ENCODE data around the gene TRIM39. TPM values are rescaled to one million over a fixed set of nuclear protein-coding genes. Genes with fewer than 3 reads are reported as not detected.

Gene TRIM39
- total RNA-seq, 4 donors from 2014 or later = 8.6 to 15.2 (median 12.6) TPM

GRCh38 chr6:30317913-30318589 lies 8.7 kb upstream of the TRIM39 start:
- no peak for DNase-seq (ENCODE audit: low spot score in 2 of 2)
- TF ChIP-seq CTCF (IDR thresholded peaks at IDR 0.05) (no peak), POLR2A (IDR thresholded peaks at IDR 0.05) (no peak)
- intact Hi-C loops (cut with DNase I; ENCODE audit: low total_unique reads) = no loop called here
- 84 to 92% methylated on average over 6 of the region's 6 CpGs for WGBS, 2 donors
- H3K4me3 ChIP-seq (ENCODE audit: low read depth, poor library complexity, severe bottlenecking) = no peak overlapping the region

- DNase-seq (ENCODE audit: low spot score in 2 of 2) = no peak
- no peak overlapping the region for H3K4me3 ChIP-seq (ENCODE audit: low read depth, poor library complexity, severe bottlenecking)
- TF ChIP-seq CTCF (IDR thresholded peaks at IDR 0.05) (no peak), POLR2A (IDR thresholded peaks at IDR 0.05) (no peak)
- WGBS, 2 donors = 97% methylated on average over 1 of the region's 1 CpG
- intact Hi-C loops (cut with DNase I; ENCODE audit: low total_unique reads) = no loop called here
These were observed 7.4 kb upstream of the TRIM39 start for GRCh38 chr6:30319146-30319835.

- TF ChIP-seq CTCF (IDR thresholded peaks at IDR 0.05) = no peak
- TF ChIP-seq POLR2A (IDR thresholded peaks at IDR 0.05) = no peak
- no peak overlapping the region for H3K4me3 ChIP-seq (ENCODE audit: low read depth, poor library complexity, severe bottlenecking)
- 89 to 92% methylated on average over 6 of the region's 6 CpGs for WGBS, 2 donors
- intact Hi-C loops (cut with DNase I; ENCODE audit: low total_unique reads) = no loop called here
- DNase-seq (ENCODE audit: low spot score in 2 of 2) = no peak
These were observed 4.9 kb upstream of the TRIM39 start for GRCh38 chr6:30321692-30322388.

- TF ChIP-seq CTCF (IDR thresholded peaks at IDR 0.05) (no peak), POLR2A (IDR thresholded peaks at IDR 0.05) (no peak)
- 85% methylated on average over 20 of the region's 20 CpGs for whole genome bisulfite sequencing, 2 donors
- DNase-seq (ENCODE audit: low spot score in 2 of 2) = no peak
- intact Hi-C loops (cut with DNase I; ENCODE audit: low total_unique reads) = no loop called here
- no peak overlapping the region for H3K4me3 ChIP-seq (ENCODE audit: low read depth, poor library complexity, severe bottlenecking)
These were observed 3.9 kb upstream of the TRIM39 start for GRCh38 chr6:30322527-30323501.

- H3K4me3 ChIP-seq (ENCODE audit: low read depth, poor library complexity, severe bottlenecking) = no peak overlapping the region
- 92 to 97% methylated on average over 1 of the region's 1 CpG for WGBS, 2 donors
- intact Hi-C loops (cut with DNase I; ENCODE audit: low total_unique reads) = no loop called here
- no peak for DNase-seq (ENCODE audit: low spot score in 2 of 2)
- TF ChIP-seq CTCF (IDR thresholded peaks at IDR 0.05) (no peak), POLR2A (IDR thresholded peaks at IDR 0.05) (no peak)
These were observed 2.9 kb upstream of the TRIM39 start for GRCh38 chr6:30323806-30324205.

Data from lower leg skin (tissue), 4 donors.